ENCODE data around the gene POFUT2.

The POFUT2 gene

DNA sequence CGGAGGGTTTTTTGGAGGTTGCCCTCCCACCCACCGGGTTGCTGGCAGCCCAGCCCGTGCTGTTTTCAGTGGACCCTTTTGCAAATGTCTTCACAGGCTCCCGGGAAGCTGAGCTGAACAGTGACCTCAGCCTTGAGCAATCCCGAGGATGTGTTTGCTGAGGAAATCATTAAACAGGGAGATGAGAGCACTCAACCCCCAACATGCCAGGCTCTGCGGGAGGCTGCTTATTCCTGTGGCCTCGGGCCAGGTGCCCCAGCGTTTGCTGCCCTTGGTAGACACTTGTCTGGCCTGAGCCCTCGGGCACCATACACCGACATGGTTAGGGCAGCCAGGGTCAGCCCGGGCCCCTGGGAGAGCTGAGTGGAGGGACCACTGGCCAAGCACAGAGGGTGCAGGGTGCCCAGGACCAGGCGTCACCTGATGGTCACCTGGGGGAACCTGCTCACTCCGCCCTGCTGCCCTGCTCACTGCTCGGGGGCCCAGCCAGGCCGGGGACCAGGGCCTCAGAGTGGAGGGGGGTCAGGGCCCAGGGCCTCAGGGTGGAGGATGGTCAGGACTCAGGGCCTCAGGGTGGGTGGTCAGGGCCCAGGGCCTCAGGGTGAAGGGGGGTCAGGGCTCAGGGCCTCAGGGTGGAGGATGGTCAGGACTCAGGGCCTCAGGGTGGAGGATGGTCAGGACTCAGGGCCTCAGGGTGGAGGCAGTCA lies 42.5 kb upstream of the POFUT2 start:
- no peaks in the 10 kb centered on the region for H3K79me2 ChIP-seq (ENCODE audit: insufficient read depth, low read depth)
- H3K4me3 ChIP-seq (IDR thresholded peaks at IDR 0.05; ENCODE audit: insufficient read depth, low read depth, low read length) = no peak overlapping the region
- H3K4me2 ChIP-seq = no peak overlapping the region
- TF ChIP-seq CTCF (conservative IDR thresholded peaks at IDR 0.05; ENCODE audit: low read depth, low read length) = no peak
- H3K9ac ChIP-seq = no peak overlapping the region
- H4K20me1 ChIP-seq (ENCODE audit: insufficient read depth) = no peaks in the 10 kb centered on the region
- H3K36me3 ChIP-seq (ENCODE audit: insufficient read depth) = no peaks in the 10 kb centered on the region
- no peaks in the 10 kb centered on the region for H3K4me1 ChIP-seq (ENCODE audit: low read depth, poor library complexity, severe bottlenecking)
- H2AFZ ChIP-seq (ENCODE audit: low read depth) = no peak overlapping the region
- H3K27ac ChIP-seq = no peak overlapping the region
- peaks cover 86% of the 10 kb centered on the region for H3K27me3 ChIP-seq (ENCODE audit: insufficient read depth, low read depth)

- Histone ChIP-seq H3K27ac (no peak overlapping the region), H3K4me2 (no peak overlapping the region), H2AFZ (ENCODE audit: low read depth) (no peak overlapping the region), H3K4me3 (IDR thresholded peaks at IDR 0.05; ENCODE audit: insufficient read depth, low read depth, low read length) (no peak overlapping the region), H3K9ac (no peak overlapping the region), H3K36me3 (ENCODE audit: insufficient read depth) (no peaks in the 10 kb centered on the region), H3K79me2 (ENCODE audit: insufficient read depth, low read depth) (no peaks in the 10 kb centered on the region), H4K20me1 (ENCODE audit: insufficient read depth) (no peaks in the 10 kb centered on the region), H3K27me3 (ENCODE audit: insufficient read depth, low read depth) (peaks cover 85% of the 10 kb centered on the region), H3K4me1 (ENCODE audit: low read depth, poor library complexity, severe bottlenecking) (no peaks in the 10 kb centered on the region)
- TF ChIP-seq CTCF (conservative IDR thresholded peaks at IDR 0.05; ENCODE audit: low read depth, low read length) = no peak
Measured at GRCh38 chr21:45329261-45330074, 41.8 kb upstream of the POFUT2 start.

DNA sequence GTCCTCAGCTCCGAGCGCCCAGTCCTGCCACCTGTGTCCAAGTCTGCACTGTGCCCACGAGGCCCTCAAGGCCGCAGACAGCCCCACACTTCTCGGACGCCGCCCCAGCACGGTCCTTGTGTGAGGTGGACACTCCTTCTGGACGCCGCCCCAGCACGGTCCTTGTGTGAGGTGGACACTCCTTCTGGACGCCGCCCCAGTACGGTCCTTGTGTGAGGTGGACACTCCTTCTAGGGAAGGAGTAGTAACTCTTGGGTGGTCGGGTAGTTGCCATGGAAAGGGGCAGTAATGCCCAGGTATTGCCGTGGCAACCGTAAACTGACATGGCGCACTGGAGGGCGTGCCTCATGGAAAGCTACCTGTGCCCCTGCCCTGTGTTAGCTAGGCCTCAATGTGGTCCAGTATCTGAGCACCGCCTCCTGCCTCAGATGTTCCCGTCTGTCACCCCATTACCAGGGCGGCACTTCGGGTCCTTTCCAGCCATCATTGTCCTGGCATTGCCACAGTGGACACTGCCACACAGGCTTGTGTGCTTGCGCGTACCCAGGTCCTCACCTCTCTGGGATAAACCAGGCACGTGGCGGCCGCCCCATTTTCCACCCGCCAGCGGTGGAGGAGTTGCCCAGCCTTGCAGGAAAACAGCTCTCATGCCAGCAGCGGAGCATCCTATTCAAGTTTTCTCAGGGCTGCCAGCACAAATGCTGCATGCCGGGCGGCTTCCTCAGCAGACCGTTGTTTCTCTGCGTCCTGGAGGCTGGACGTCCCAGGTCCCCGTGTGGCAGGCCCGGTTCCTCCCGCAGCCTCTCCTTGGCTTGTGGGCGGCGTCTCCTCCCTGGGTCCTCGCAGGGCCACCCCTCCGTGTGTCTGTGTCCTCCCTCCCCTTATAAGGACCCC lies 40.8 kb upstream of the POFUT2 start:
- no peaks in the 10 kb centered on the region for H3K4me1 ChIP-seq (ENCODE audit: low read depth, poor library complexity, severe bottlenecking)
- no peak overlapping the region for H3K27ac ChIP-seq
- H2AFZ ChIP-seq (ENCODE audit: low read depth) = no peak overlapping the region

More for the DNA sequence above, 40.8 kb upstream of the POFUT2 start:
- Histone ChIP-seq H3K79me2 (ENCODE audit: insufficient read depth, low read depth) (no peaks in the 10 kb centered on the region), H4K20me1 (ENCODE audit: insufficient read depth) (no peaks in the 10 kb centered on the region), H3K4me2 (no peak overlapping the region), H3K4me3 (IDR thresholded peaks at IDR 0.05; ENCODE audit: insufficient read depth, low read depth, low read length) (no peak overlapping the region), H3K36me3 (ENCODE audit: insufficient read depth) (no peaks in the 10 kb centered on the region), H3K27me3 (ENCODE audit: insufficient read depth, low read depth) (peaks cover 79% of the 10 kb centered on the region), H3K9ac (no peak overlapping the region)
- TF ChIP-seq CTCF (conservative IDR thresholded peaks at IDR 0.05; ENCODE audit: low read depth, low read length) = no peak
